ENCODE measurements around the gene PIGZ. TPM values are rescaled to one million over a fixed set of nuclear protein-coding genes. Genes with fewer than 3 reads are reported as not detected.

The PIGZ gene
- total and polyA plus RNA-seq, 9 of the 15 experiments (the other 6 are each of a cell fraction or from before 2014, with no cell fraction given) = 0.15 to 1.8 (median 0.76) TPM

DNA sequence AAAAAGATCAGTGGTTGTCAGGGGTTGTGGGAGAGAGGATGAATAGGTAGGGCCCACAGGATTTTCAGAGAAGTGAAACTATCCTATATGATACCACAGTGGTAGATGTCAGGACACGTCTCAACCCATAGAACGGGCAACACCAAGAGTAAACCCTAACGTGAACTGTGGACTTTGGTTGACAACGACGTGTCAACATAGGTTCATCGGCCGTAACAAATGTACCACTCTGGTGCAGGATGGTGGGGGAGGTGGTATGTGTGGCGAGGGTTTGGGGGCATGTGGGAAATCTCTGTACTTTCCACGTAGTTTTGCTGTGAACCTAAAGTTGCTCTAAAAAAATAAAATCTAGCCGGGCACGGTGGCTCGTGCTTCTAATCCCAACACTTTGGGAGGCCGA, 13.0 kb upstream of the PIGZ start (continued):
- TF ChIP-seq, protein P1, sequence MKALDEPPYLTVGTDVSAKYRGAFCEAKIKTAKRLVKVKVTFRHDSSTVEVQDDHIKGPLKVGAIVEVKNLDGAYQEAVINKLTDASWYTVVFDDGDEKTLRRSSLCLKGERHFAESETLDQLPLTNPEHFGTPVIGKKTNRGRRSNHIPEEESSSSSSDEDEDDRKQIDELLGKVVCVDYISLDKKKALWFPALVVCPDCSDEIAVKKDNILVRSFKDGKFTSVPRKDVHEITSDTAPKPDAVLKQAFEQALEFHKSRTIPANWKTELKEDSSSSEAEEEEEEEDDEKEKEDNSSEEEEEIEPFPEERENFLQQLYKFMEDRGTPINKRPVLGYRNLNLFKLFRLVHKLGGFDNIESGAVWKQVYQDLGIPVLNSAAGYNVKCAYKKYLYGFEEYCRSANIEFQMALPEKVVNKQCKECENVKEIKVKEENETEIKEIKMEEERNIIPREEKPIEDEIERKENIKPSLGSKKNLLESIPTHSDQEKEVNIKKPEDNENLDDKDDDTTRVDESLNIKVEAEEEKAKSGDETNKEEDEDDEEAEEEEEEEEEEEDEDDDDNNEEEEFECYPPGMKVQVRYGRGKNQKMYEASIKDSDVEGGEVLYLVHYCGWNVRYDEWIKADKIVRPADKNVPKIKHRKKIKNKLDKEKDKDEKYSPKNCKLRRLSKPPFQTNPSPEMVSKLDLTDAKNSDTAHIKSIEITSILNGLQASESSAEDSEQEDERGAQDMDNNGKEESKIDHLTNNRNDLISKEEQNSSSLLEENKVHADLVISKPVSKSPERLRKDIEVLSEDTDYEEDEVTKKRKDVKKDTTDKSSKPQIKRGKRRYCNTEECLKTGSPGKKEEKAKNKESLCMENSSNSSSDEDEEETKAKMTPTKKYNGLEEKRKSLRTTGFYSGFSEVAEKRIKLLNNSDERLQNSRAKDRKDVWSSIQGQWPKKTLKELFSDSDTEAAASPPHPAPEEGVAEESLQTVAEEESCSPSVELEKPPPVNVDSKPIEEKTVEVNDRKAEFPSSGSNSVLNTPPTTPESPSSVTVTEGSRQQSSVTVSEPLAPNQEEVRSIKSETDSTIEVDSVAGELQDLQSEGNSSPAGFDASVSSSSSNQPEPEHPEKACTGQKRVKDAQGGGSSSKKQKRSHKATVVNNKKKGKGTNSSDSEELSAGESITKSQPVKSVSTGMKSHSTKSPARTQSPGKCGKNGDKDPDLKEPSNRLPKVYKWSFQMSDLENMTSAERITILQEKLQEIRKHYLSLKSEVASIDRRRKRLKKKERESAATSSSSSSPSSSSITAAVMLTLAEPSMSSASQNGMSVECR (CRISPR knock-in tag; IDR thresholded peaks at IDR 0.05) = no peak
- TF ChIP-seq SPI1 (IDR thresholded peaks at IDR 0.05; ENCODE audit: borderline replicate concordance, low read depth, low read length) (no peak), ADNP (tag; IDR thresholded peaks at IDR 0.05) (no peak), HIVEP1 (CRISPR knock-in tag; IDR thresholded peaks at IDR 0.05) (no peak), HNRNPL (IDR thresholded peaks at IDR 0.05; ENCODE audit: low read depth, low read length) (no peak)
- TF ChIP-seq, protein P2, sequence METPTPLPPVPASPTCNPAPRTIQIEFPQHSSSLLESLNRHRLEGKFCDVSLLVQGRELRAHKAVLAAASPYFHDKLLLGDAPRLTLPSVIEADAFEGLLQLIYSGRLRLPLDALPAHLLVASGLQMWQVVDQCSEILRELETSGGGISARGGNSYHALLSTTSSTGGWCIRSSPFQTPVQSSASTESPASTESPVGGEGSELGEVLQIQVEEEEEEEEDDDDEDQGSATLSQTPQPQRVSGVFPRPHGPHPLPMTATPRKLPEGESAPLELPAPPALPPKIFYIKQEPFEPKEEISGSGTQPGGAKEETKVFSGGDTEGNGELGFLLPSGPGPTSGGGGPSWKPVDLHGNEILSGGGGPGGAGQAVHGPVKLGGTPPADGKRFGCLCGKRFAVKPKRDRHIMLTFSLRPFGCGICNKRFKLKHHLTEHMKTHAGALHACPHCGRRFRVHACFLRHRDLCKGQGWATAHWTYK (CRISPR knock-in tag; IDR thresholded peaks at IDR 0.05) = no peak
- TF ChIP-seq, protein P3, sequence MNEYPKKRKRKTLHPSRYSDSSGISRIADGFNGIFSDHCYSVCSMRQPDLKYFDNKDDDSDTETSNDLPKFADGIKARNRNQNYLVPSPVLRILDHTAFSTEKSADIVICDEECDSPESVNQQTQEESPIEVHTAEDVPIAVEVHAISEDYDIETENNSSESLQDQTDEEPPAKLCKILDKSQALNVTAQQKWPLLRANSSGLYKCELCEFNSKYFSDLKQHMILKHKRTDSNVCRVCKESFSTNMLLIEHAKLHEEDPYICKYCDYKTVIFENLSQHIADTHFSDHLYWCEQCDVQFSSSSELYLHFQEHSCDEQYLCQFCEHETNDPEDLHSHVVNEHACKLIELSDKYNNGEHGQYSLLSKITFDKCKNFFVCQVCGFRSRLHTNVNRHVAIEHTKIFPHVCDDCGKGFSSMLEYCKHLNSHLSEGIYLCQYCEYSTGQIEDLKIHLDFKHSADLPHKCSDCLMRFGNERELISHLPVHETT (CRISPR knock-in tag; conservative IDR thresholded peaks at IDR 0.05 in 1 of 2, IDR thresholded peaks at IDR 0.05 in 1 of 2) = no peak
